NAMALWA (cell line): Measurements from ENCODE around the gene PI4KB.

Source experiments
- DNase-seq: peaks from one replicate; pipeline ENCODE4 v3.0.0-alpha.2; 2015; ENCODE audit warnings: low spot score

PI4KB gene

DNA sequence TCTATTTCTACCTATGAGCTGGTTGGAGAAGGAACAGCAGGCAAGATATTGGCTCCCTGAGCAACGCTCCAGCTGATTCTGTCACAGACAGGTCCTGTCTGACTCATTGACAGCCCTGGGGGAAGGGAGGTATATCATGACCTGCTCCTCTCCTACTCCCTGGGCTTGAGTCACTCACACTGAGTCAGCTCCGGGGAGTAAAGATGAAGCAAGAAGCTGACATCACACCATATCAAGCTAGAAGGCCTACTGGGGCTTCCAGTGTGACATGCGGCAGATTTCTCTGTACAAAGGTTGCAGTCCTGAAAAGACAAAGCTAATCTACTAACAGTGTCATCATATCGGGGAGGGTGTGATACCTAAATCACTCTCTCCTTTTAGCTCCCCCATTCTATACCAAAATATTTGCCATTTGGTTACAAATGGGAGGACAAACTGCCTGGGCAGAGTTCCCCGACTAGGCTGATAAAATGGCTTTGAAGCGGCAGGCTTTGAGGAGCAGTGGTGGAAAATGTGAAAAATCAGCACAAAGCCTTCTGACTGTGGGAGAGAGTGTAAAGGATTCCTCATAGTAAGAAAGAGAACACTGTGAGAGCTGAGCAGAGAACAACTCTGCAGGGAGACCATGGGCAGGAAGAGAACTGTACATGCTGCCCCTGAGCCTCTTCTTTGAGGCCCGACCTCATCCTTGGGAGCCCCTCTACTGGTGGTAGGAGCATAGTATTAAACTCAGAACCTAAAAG lies 15.5 kb downstream of the PI4KB start:
- no peak for DNase-seq

DNA sequence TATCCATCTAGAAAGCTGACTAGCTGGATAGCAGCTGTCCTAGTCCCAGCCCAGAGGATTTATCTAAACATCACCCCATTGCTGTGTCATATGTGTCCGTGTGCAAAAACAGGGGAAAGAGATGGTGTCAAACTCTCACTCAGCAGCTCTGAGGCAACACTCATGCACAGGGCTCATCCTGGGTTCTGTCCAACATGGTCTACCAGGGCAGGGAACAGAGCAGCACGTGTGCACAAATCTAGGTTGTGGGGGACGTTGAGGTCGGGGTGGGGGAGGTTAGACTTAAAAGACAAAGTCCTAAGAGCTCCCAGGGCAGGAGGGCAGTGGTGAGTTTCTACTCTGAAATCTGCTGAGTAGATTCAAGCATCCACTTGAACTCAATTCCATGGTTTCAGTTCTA lies 16.2 kb downstream of the PI4KB start:
- DNase-seq = no peak

DNA sequence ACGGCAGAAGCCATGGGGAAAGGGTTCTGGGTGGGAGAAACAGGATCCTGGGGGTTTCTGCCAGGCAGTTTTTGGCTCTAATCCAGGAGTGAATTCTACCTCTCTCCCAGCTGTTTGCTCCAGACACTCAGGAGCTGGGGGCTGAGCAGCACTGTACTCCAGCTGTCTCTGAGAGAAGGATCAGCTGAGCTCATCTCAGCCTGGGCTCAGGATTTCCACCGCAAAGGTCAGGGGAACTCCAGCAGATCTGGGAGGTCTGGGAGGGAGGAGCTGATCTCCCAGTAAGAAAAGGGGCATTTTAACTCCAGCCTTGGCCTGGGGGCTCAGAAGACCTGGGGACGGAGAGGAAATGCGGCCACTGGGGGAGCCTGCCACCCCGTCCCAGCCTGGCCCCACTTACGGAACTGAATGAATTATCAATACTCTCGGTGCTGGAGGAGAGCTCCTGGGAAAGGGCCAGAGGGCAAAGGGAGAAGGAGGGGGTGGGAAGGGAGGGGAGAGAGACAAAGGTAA lies 17.3 kb downstream of the PI4KB start:
- DNase-seq = no peak

DNA sequence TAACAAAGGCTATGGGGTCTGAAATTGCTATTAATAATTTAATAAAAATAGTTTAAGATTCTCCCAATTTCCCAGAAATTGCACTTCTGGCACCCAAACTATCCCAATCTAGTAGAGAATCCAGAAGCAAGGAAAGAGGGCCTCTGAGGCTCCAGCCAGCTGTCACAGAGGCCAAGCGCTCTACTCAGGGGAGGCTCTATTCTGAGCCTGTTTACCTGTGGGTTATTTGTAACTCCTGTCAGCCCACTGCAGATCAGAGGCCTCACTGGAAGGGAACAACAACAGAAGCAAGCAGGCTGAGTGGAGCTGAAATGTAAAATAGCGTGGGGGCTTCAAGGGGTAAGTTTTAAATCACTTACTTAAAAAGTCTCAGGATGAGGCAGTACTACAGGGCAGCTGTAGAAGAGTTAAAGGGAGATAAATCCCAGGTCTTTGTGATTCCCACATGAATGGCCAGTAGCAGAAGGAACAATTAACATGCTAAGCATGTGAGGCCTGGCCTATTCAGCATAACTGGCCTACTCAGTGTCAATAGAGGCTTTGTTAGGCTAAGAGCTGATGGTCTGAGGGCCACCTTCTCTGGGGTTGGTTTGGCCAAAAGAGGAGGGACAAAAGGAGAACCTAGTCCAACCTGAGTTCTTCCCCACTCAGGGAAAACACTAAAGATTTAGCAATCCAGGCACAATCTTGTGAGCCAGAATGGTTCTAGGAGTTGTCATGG lies 32.3 kb downstream of the PI4KB start:
- DNase-seq = no peak

DNA sequence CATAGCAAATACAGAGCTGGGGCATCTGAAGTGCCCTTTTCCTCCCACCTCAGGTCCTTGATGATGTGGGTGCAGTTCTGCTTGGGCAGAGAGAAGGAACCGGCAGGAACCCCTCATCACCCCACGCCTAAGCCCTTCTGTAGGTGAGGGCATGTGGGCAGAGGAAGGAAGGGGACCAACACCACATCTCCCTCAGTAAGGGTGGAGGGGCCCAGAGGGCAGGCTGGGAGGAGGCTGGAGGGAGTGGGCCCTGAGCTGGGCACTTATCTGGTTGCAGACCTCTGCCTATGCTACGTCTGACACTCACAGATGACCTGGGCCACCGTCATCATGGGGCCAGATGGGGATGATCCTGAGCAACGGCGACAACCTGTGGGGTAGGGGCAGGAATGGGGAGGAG lies 34.1 kb downstream of the PI4KB start:
- DNase-seq = no peak

DNA sequence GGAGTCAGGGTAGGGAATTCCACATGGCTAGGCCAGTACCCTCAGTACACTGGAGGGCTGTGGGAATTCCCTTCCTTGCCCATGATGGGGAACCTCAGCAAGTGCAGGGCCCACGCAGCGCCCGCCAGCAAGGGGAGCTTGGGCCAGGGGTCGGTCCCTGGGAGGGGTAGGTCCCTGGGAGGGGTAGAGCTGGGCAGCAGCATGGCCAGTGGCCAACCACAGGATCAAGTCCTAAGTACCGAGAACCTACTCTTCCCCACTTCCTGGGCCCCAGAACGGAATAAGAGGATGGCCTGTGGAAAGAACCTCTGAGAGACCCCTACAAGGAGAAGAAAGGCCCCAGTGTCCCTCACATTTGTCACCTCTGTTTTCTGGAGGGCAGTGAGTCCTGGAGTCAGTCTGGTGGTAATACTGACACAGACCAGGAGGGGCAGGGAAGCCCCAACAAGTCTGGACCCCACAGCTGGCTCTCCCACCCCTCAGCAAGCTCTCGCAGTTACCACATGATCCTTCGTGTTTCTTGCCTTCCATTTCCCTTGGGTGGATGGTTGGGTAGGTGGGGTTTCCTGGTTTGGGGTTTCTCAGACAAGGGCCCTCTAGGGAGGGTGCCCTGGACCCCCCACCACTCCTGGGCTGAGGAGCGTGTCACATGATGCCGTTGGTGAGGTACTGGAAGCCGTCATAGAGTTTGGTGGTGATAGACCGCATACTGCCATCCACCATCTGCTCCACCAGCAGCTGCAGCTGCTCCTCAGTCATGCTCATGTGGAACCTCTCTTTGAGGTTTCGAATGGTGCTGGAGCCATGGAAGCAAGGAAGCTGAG lies 34.8 kb downstream of the PI4KB start:
- DNase-seq = peak; percentile 56

DNA sequence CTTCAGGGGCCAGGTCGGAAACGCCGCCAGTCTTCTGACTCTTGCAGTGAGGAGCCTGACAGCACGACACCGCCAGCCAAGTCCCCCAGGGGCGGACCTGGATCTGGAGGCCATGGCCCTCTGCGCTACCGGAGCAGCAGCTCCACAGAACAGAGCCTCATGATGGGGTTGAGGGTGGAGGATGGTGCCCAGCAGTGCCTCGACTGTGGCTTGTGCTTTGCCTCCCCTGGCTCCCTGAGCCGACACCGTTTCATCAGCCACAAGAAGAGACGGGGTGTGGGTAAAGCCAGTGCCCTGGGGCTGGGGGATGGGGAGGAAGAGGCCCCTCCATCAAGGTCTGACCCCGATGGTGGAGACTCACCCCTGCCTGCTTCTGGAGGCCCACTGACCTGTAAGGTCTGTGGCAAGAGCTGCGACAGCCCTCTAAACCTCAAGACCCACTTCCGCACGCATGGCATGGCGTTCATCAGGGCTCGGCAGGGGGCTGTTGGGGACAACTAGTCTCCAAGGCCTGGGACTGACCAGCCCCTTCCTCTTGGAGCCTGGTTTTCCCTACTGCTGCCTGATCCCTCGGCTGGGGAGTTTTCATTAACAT lies 36.4 kb downstream of the PI4KB start:
- no peak for DNase-seq

DNA sequence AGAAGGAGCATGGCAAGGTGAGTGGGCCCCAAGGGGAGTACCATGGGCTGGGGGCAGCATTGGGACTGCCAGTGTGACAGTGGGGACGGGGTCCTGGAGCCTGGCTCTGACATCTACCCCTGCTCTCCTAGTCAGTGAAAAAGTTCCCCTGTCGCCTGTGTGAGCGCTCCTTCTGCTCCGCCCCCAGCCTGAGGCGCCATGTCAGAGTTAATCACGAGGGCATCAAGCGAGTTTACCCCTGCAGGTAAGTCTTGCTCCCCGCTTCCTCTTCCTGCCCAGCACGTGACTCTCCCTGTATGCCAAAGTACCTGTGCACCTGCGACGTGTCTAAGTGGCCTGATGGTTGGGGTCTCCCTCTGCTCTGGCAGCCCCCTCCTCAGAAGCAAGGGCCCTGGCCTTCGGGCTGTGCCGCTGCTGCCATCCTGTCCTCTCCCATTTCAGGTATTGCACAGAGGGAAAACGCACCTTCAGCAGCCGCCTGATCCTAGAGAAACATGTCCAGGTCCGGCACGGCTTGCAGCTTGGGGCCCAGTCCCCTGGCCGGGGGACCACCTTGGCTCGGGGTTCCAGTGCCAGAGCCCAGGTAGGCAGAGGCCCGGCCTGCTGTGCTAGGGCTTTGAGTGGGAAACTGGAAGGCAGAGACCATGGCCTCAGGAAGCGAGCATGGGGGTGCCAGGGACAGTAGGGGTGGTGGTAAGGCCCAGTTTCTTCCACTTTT lies 37.1 kb downstream of the PI4KB start:
- no peak for DNase-seq

DNA sequence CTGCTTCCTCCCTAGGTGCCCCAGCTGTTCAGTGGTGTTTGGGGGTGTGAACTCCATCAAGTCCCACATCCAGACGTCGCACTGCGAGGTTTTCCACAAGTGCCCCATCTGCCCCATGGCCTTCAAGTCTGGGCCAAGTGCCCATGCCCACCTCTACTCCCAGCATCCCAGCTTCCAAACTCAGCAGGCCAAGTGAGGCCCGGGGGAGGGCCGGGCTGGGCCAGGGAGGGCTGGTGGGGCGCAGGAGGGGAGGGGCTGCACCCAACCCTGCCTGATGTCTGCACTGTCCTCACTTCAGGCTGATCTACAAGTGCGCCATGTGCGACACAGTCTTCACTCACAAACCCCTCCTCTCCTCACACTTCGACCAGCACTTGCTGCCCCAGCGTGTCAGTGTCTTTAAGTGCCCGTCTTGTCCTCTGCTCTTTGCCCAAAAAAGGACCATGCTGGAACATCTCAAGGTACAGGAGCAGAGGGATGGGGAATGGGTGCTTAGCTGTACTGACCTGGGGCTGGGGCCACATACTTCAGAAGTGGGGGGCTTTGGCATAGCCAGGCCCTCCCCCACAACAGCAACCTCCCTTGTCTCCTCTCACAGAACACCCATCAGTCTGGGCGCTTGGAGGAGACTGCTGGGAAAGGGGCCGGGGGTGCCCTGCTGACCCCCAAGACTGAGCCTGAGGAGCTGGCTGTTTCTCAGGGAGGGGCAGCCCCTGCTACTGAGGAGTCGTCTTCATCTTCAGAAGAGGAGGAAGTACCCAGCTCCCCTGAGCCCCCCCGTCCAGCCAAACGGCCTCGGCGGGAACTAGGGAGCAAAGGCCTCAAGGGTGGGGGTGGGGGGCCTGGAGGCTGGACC lies 37.9 kb downstream of the PI4KB start:
- no peak for DNase-seq

DNA sequence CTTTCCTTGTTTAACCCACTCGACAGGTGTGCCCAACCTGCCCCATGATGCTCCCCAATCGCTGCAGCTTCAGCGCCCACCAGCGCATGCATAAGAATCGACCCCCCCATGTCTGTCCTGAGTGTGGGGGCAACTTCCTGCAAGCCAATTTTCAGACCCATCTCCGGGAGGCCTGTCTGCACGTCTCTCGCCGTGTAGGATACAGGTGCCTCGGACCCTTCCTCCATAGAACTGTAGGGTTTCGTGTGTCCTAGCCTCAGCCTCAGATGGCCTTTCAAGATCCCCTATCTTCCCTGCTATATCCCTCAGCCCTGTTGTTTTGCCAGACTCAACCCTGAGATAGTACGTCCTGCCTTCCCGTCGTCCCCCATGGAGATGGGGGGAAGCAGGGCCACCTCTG lies 38.7 kb downstream of the PI4KB start:
- DNase-seq = no peak

DNA sequence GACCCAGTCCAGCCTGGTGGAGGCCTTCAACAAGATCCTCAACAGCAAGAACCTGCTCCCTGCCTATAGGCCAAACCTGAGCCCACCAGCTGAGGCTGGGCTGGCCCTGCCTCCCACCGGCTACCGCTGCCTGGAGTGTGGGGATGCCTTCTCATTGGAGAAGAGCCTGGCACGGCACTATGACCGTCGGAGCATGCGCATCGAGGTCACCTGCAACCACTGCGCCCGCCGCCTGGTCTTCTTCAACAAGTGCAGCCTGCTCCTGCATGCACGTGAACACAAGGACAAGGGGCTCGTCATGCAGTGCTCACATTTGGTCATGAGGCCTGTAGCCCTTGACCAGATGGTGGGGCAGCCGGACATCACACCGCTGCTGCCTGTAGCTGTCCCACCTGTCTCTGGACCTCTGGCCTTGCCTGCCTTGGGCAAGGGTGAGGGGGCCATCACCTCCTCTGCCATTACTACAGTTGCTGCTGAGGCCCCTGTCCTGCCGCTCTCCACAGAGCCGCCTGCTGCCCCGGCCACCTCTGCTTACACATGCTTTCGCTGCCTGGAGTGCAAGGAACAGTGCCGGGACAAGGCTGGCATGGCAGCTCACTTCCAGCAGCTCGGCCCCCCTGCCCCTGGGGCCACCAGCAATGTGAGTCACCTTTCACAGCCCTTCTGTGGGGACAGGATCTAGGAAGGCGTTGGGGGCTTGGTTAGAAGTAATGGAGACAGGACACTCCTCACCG lies 39.3 kb downstream of the PI4KB start:
- no peak for DNase-seq

DNA sequence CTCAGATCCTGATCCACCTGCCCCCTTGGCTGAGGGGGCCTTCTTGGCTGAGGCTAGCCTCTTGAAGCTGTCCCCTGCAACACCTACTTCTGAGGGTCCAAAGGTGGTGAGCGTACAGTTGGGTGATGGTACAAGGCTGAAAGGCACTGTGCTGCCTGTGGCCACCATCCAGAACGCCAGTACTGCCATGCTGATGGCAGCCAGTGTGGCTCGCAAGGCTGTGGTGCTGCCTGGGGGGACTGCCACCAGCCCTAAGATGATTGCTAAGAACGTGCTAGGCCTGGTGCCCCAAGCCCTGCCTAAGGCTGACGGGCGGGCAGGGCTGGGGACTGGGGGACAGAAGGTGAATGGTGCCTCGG lies 39.9 kb downstream of the PI4KB start:
- DNase-seq = no peak

DNA sequence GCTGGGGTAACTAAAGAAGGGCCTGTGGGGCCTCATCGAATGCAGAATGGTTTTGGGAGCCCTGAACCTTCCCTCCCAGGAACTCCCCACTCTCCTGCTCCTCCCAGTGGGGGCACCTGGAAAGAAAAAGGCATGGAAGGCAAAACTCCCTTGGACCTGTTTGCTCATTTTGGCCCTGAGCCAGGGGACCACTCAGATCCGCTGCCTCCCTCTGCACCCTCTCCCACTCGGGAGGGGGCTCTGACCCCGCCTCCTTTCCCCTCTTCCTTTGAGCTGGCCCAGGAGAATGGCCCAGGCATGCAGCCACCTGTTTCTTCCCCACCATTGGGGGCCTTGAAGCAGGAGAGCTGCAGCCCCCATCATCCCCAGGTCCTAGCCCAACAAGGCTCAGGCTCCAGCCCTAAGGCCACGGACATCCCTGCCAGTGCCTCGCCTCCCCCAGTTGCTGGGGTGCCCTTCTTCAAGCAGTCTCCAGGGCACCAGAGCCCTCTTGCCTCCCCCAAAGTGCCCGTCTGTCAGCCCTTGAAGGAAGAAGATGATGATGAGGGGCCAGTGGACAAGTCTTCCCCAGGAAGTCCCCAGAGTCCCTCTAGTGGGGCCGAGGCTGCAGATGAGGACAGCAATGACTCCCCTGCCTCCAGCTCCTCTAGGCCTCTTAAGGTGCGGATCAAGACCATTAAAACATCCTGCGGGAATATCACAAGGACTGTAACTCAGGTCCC lies 40.4 kb downstream of the PI4KB start:
- DNase-seq = no peak

DNA sequence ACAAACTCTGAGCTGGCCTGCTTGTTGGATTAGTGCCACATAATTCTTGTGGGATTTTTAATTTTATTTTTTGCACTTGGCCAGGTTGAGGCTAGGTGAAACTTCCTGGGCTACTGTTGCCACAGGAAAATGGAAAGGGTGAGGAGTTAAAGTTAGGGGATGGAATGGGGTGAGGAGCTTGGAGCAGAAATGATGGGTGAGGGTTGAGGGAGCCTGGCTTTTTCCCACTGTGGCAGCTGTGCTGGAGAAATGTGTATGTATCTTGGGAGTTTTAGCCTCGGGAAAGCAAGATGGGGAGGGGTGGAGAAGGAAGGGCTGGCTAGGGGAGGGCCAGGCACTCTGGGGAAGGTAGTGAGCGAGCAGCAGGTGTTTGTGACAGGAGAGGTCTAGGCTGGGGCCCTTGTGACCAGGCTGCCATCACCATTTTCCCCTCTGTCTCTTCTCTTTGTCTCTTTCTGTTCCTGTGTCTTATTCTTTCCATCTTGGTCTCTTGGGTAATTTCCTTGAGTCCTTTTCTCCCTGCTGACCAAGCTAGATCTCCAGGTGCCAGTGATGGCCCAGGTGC lies 43.1 kb downstream of the PI4KB start:
- DNase-seq = no peak

DNA sequence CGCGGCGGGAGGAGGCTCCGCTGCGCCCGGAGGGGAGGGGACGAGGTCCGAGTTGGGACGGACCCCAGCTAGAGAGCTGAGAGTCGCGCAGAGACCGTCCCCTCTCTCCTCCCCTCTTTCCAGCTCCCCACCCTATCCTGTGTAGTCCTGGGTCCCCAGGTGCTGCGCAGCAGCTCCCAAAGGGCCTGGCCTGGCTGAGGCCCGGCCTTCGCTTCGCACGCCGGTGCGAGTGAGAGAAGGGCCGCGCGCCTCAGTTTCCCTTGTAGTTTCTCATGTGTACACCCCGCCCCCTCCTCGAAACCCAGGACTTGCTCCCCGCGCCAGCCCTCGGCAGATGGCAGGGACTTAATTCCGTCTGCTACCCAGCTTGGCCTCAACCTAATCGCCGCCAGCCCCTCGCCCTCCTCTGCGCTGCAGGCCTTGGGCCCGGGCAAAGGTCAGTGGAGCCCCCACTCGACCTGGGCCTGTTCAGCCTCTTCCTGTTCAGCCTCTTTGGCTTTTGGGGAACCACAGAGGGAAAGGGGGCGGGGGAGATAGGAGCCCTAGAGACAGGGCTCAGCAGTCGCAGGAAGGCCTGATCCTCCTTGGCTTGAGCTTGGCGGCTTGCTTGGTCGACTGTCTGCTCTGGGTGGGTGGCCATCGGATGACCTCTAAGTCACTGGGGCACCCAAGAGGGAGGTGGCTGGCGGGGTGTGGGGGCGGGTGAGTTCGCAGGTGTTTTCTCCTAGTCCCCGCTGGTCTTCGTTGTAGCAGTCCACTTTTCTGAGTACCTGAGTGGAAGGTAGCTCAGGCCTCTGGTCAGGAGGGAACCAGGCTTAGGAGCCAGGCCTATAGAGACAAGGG lies 44.1 kb downstream of the PI4KB start:
- peak; percentile 48 for DNase-seq

DNA sequence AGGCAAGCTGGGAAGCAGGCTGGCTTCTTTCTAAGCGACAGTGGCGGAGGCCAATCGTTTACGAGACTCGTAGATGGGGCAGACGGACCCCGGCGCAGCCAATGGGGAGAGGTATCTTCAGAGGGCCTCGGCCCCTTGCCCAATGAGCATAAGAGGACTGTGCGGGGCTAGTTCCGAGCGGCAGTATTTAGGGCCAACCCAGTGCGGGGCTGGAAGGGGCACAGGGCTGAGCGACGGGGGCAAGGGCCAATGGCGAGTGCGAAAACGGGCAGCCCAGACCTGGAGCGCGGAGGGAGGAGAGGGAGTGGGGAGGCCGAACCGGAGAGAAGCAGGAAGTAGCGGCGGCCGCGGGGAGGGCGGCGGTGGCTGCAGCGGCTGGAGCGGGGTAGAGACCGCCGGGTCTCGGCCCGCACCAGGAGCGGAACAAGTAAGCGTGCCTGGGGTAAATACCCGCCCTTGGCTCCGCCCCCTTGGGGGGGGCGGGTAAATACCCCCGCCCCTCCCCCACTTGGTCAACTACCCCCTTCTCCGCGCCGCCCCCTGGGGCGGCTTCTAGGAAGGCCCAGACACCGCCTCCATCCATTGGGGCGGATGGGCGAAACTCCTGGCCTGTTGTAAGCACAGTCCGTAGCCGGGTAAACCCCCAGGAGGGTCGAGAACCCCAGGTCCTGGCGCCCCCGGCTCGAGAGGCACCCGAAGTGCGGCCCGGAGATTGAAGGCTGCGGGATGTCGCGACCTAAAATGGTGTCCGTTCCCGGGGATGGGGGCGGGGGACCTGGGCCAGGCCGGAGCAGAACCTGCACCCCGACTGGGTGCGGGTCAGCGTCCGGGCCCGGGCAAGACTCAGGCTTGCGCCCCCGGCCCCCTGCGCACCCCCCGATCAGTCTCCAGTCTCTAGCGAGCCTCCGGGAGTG lies 45.0 kb downstream of the PI4KB start, which contains the start of gene ZNF687:
ZNF687 (plus strand) TSS at position 331 of the 914 bp plus-strand sequence. CDS start 3,993 bp downstream, outside the sequence.
- DNase-seq = peak; percentile 100
